ENCODE data around the gene LIPI.
"Not testable (repeated sequence)": the region's sequence is repeated elsewhere in the genome, so short reads cannot be mapped to it uniquely, and the experiment has no call there.

The LIPI gene

DNA sequence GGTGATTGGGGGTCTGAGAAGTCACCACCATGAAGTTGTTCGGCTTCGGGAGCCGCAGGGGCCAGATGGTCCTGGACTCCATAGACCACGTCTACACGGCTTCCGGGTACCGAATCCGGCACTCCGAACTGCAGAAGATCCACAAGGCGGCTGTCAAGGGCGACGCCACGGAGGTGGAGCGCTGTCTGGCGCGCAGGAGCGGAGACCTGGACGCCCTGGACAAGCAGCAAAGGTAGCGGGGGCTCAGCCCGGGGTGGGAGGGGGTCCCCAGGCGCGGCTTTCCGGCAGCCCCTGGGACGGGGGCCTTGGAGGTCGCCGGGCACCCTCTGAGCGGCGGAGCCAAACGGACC is 146.5 kb downstream of the LIPI start (continued):
- TF ChIP-seq, protein P1, sequence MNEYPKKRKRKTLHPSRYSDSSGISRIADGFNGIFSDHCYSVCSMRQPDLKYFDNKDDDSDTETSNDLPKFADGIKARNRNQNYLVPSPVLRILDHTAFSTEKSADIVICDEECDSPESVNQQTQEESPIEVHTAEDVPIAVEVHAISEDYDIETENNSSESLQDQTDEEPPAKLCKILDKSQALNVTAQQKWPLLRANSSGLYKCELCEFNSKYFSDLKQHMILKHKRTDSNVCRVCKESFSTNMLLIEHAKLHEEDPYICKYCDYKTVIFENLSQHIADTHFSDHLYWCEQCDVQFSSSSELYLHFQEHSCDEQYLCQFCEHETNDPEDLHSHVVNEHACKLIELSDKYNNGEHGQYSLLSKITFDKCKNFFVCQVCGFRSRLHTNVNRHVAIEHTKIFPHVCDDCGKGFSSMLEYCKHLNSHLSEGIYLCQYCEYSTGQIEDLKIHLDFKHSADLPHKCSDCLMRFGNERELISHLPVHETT (tag by site-specific recombination; IDR thresholded peaks at IDR 0.05) = no peak
- TF ChIP-seq, protein P2, sequence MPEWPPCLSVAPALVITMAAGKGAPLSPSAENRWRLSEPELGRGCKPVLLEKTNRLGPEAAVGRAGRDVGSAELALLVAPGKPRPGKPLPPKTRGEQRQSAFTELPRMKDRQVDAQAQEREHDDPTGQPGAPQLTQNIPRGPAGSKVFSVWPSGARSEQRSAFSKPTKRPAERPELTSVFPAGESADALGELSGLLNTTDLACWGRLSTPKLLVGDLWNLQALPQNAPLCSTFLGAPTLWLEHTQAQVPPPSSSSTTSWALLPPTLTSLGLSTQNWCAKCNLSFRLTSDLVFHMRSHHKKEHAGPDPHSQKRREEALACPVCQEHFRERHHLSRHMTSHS (tag by site-specific recombination; IDR thresholded peaks at IDR 0.05) = no peak
- no peak for TF ChIP-seq ZNF785 (tag by site-specific recombination; IDR thresholded peaks at IDR 0.05)
- no peak for TF ChIP-seq GLI2 (tag by site-specific recombination; IDR thresholded peaks at IDR 0.05; ENCODE audit: borderline replicate concordance, low read depth)

DNA sequence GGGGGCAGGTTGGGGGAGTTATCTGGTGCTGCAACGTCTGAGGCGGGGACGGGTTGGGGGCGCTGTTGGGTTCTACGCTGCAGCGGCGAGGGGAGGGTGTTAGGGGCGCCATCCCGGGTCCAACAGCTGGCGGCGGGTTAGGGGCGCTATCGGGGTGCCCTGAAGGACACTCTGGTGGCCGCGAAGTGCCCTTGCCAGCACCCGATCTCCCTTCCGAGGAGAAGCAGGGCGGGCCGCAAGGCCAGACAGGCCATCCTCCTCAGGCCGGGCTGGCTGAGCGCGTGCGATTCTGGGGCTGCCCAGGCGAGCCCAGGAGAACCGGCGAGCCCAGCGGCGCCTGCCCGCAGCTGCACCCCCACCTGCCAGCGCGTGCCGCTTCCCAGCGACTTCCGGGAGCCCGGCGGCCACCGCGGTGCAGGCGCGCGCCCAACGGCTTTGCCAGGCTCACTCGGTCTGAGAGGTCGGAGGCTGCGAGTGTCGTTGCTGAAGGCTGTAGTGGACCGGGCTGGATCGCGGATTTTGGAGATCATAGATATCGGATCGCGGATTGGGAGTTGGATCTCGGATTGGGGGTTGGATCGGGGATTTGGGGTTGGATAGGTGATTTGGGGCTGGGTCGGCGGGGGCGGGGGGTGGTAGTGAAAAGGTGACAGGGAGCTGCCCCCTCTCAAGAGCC is 147.0 kb downstream of the LIPI start:
- H3K4me1 ChIP-seq (ENCODE audit: control insufficient read depth, insufficient read depth, low read length); H3K36me3 ChIP-seq (ENCODE audit: control insufficient read depth in 2 of 2, insufficient read depth in 1 of 2, low read length in 2 of 2); H3K9me3 ChIP-seq (ENCODE audit: control insufficient read depth, insufficient read depth, low read depth, low read length); H3K27ac ChIP-seq (ENCODE audit: extremely low read depth, low read depth, low read length); CTCF ChIA-PET; POLR2A ChIA-PET; H3K4me3 ChIP-seq (ENCODE audit: low read depth, low read length): not testable (repeated sequence)

DNA sequence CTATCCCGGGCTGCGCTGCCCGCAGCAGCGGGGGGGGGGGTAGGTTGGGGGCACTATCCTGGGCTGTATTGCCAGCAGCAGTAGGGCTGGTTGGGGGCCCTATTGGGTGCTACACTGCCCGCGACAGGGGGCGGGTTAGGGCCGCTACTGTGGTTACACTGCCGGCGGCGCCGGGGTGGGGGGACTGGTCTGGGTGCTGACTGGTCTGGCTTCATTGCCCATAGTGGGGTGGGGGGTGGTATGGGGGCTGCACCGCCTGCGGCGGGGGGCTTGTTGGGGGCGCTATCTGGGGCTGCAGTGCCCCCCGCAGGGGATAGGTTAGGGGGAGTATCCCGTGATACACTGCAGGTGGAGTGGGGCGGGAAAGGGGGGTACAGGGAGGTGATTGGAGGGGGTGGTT is 148.1 kb downstream of the LIPI start:
- H3K27ac ChIP-seq (ENCODE audit: extremely low read depth, low read depth, low read length); H3K4me3 ChIP-seq (ENCODE audit: low read depth, low read length); CTCF ChIA-PET; H3K36me3 ChIP-seq (ENCODE audit: control insufficient read depth in 2 of 2, insufficient read depth in 1 of 2, low read length in 2 of 2); POLR2A ChIA-PET; H3K9me3 ChIP-seq (ENCODE audit: control insufficient read depth, insufficient read depth, low read depth, low read length); H3K4me1 ChIP-seq (ENCODE audit: control insufficient read depth, insufficient read depth, low read length): not testable (repeated sequence)

DNA sequence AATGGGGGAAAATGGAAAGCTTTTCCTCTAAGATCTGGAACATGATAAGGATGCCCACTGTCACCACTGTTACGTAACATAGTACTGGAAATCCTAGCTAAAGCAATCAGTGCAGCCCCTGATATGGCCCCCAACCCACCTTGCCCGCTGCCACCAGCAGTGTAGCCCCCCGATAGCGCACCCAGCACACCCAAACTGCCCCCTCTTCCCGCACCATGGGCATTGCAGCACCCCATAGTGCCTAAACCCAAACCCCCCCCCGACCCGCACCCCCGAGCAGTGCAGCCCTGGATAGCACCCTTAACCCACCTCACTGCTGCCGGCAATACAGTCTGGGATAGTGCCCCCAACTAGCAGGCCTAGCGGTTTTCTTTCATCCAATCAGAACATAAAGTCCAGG is 148.9 kb downstream of the LIPI start:
- H3K4me1 ChIP-seq (ENCODE audit: control insufficient read depth, insufficient read depth, low read length); CTCF ChIA-PET; POLR2A ChIA-PET; H3K4me3 ChIP-seq (ENCODE audit: low read depth, low read length); H3K9me3 ChIP-seq (ENCODE audit: control insufficient read depth, insufficient read depth, low read depth, low read length); H3K36me3 ChIP-seq (ENCODE audit: control insufficient read depth in 2 of 2, insufficient read depth in 1 of 2, low read length in 2 of 2); H3K27ac ChIP-seq (ENCODE audit: extremely low read depth, low read depth, low read length): not testable (repeated sequence)

DNA sequence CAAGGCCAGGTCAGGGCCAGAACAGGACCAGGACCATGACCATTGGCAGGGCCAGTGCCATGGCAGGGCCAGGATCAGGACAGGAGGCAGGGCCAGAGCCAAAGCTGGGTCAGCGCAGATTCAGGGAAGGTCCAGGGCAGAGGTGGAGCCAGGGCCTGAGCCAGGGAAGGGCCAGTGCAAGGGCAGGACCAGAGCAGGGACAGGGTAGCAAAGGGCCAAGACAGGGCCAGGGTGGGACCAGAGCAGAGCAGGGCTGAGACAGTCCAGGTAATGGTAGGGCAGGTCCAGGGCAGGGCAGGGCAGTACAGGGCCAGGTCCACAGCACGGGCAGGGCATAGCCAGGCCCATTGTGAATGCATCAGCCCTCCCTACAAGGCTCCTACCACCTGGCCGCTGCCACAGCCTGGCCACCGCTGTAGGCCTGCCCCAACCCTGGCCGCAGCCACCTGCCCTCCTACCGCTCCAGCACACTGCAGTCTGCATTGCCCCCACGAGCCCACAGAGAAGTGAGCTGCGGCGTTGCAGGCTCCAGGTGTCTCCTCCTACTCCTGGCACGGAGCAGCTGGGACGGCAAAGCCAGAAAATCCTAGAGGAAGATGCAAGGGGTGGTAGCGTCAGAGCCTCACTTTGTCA is 151.6 kb downstream of the LIPI start:
- H3K4me3 ChIP-seq (ENCODE audit: low read depth, low read length); H3K27ac ChIP-seq (ENCODE audit: extremely low read depth, low read depth, low read length); H3K9me3 ChIP-seq (ENCODE audit: control insufficient read depth, insufficient read depth, low read depth, low read length); H3K4me1 ChIP-seq (ENCODE audit: control insufficient read depth, insufficient read depth, low read length); CTCF ChIA-PET; POLR2A ChIA-PET; H3K36me3 ChIP-seq (ENCODE audit: control insufficient read depth in 2 of 2, insufficient read depth in 1 of 2, low read length in 2 of 2): not testable (repeated sequence)
